Neuronal stem cell (in vitro differentiated cells): ENCODE results near the gene KLK13.

Experiments
- DNase-seq: peaks from one replicate; pipeline ENCODE4 v3.0.0-alpha.2; 2013; ENCODE audit warnings: low spot score
- H2AFZ ChIP-seq: one replicate; pipeline ENCODE4 v1.6.1; 2013; ENCODE audit warnings: mild to moderate bottlenecking, low read length, inconsistent platforms
- H2AK5ac ChIP-seq: 2 replicates; pipeline ENCODE4 v1.6.1; 2013; ENCODE audit warnings: low read depth, mild to moderate bottlenecking, inconsistent platforms, low read length, moderate library complexity, mixed read lengths
- H2BK120ac ChIP-seq: 2 replicates; pipeline ENCODE4 v1.6.1; 2013; ENCODE audit warnings: low read depth, mild to moderate bottlenecking, inconsistent platforms, low read length, moderate library complexity, mixed read lengths
- H2BK12ac ChIP-seq: one replicate; pipeline ENCODE4 v1.6.1; 2013; ENCODE audit warnings: low read length, inconsistent platforms
- H2BK15ac ChIP-seq: 2 replicates; pipeline ENCODE4 v1.6.1; 2013; ENCODE audit warnings: mild to moderate bottlenecking, low read length, inconsistent platforms, mixed read lengths
- H2BK5ac ChIP-seq: one replicate; pipeline ENCODE4 v1.6.1; 2013; ENCODE audit warnings: inconsistent platforms, mild to moderate bottlenecking, low read length, moderate library complexity
- H3K14ac ChIP-seq: one replicate; pipeline ENCODE4 v1.6.1; 2013; ENCODE audit warnings: low read length, inconsistent platforms
- H3K18ac ChIP-seq: 2 replicates; pipeline ENCODE4 v1.6.1; 2013; ENCODE audit warnings: low read length, inconsistent platforms
- H3K23ac ChIP-seq: 2 replicates; pipeline ENCODE4 v1.6.1; 2013; ENCODE audit warnings: low read depth, mild to moderate bottlenecking, mixed read lengths, low read length, inconsistent platforms; ENCODE audit not compliant: poor library complexity
- H3K27ac ChIP-seq: replicated peaks from 3 replicates; pipeline ENCODE4 v1.5.1; 2013; ENCODE audit warnings: low read length, inconsistent platforms
- H3K27me3 ChIP-seq, 3 experiments: 2 replicates each; pipeline ENCODE4 v1.6.1; 2013; ENCODE audit warnings: low read length in 3 of 3, mild to moderate bottlenecking in 2 of 3, inconsistent platforms in 1 of 3, low read depth in 1 of 3, mixed read lengths in 1 of 3, moderate library complexity in 1 of 3; ENCODE audit not compliant: control insufficient read depth in 3 of 3, insufficient read depth in 3 of 3
- H3K36me3 ChIP-seq, 2 donors: replicated peaks in 1 of 2; 2 replicates each; pipeline ENCODE4 v1.6.1; 2013; ENCODE audit warnings: low read length in 2 of 2; ENCODE audit not compliant: control insufficient read depth in 2 of 2, insufficient read depth in 2 of 2
- H3K4ac ChIP-seq: 2 replicates; pipeline ENCODE4 v1.6.1; 2013; ENCODE audit warnings: inconsistent platforms, mild to moderate bottlenecking, low read length, moderate library complexity
- H3K4me1 ChIP-seq, 2 donors: 1 replicate in 1 of 2; 2 replicates in 1 of 2; pipeline ENCODE4 v1.6.1; 2013; ENCODE audit warnings: low read length in 2 of 2, low read depth in 1 of 2; ENCODE audit not compliant: control insufficient read depth in 2 of 2, insufficient read depth in 1 of 2
- H3K4me2 ChIP-seq: one replicate; pipeline ENCODE4 v1.6.1; 2013; ENCODE audit warnings: mild to moderate bottlenecking, low read length, inconsistent platforms; ENCODE audit not compliant: insufficient read depth, poor library complexity, severe bottlenecking
- H3K4me3 ChIP-seq, 2 donors: 2 replicates each; pipeline ENCODE4 v1.5.1; 2013; ENCODE audit warnings: low read length in 2 of 2, mild to moderate bottlenecking in 2 of 2, inconsistent platforms in 1 of 2, moderate library complexity in 1 of 2
- H3K79me1 ChIP-seq: one replicate; pipeline ENCODE4 v1.6.1; 2013; ENCODE audit warnings: low read depth, mild to moderate bottlenecking, inconsistent platforms, low read length, moderate library complexity
- H3K9ac ChIP-seq: one replicate; pipeline ENCODE4 v1.6.1; 2013; ENCODE audit warnings: mild to moderate bottlenecking, low read depth, low read length, inconsistent platforms; ENCODE audit not compliant: poor library complexity
- H3K9me3 ChIP-seq, 2 donors: replicated peaks in 1 of 2; 2 replicates each; pipeline versions ENCODE3 to v1.6.1; 2013; ENCODE audit warnings: low read length in 2 of 2, mild to moderate bottlenecking in 2 of 2, inconsistent platforms in 1 of 2, low read depth in 1 of 2, mixed read lengths in 1 of 2, moderate library complexity in 1 of 2; ENCODE audit not compliant: control insufficient read depth in 2 of 2, insufficient read depth in 1 of 2
- H4K8ac ChIP-seq: one replicate; pipeline ENCODE4 v1.6.1; 2013; ENCODE audit warnings: low read depth, mild to moderate bottlenecking, inconsistent platforms, low read length, moderate library complexity
- H4K91ac ChIP-seq: one replicate; pipeline ENCODE4 v1.6.1; 2013; ENCODE audit warnings: low read length, low read depth, mild to moderate bottlenecking, inconsistent platforms; ENCODE audit not compliant: poor library complexity
- WGBS, 2 donors: extraction: QIAGEN DNeasy Blood & Tissue Kit; methylation state at CpG; one replicate each; pipeline ENCODE4 v1.1.7; 2013; ENCODE audit warnings: missing lambda C conversion rate in 2 of 2, mixed read lengths in 1 of 2; ENCODE audit not compliant: insufficient read length in 2 of 2, insufficient replicate concordance in 1 of 2; ENCODE audit errors: extremely low coverage in 2 of 2; 5-methylcytosine and 5-hydroxymethylcytosine counted together

KLK13 gene

GRCh38 chr19:51040151-51040550 is 24.7 kb downstream of the KLK13 start:
- H2AK5ac ChIP-seq, result no peak overlapping the region
- DNase-seq, result no peak
- H3K9ac ChIP-seq, result no peak overlapping the region
- H4K91ac ChIP-seq, result no peak overlapping the region
- no peak overlapping the region for H3K14ac ChIP-seq
- no peak overlapping the region for H4K8ac ChIP-seq
- no peak overlapping the region for H3K18ac ChIP-seq
- no CpG with 5 or more reads among the region's 6 CpGs for WGBS, 2 donors
- no peaks in the 10 kb centered on the region for H3K79me1 ChIP-seq
- no peak overlapping the region for H2BK15ac ChIP-seq
- H3K4ac ChIP-seq, result no peak overlapping the region
- H2BK5ac ChIP-seq, result no peak overlapping the region
- no peaks in the 10 kb centered on the region for H3K27me3 ChIP-seq
- no peak overlapping the region for H3K4me3 ChIP-seq
- no peak overlapping the region for H2BK120ac ChIP-seq
- H3K4me1 ChIP-seq, result no peaks in the 10 kb centered on the region
- H2BK12ac ChIP-seq, result no peak overlapping the region
- no peak overlapping the region for H2AFZ ChIP-seq
- no peaks in the 10 kb centered on the region for H3K36me3 ChIP-seq
- H3K23ac ChIP-seq, result no peak overlapping the region
- H3K4me2 ChIP-seq, result no peak overlapping the region
- no peak overlapping the region for H3K27ac ChIP-seq
- no peaks in the 10 kb centered on the region for H3K9me3 ChIP-seq

DNA sequence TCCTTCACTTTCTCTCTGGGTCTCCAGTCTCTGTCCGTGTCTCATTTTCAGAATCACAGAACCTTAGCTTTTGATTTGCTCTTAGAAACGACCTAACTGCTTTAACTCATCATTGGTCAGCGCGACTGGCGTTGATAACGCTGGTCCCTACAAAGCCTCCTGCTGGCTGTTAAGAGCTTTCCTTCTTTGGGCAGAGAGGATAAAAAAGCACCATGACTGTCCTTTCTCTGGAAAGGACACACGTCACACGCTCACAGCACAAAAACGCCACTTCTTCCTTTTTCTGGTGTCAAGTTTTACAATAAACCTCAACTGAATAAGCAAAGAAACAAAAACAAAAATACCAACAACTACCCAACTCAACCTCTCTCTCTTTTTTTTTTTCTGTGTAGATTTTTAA is 28.4 kb downstream of the KLK13 start:
- H3K4me3 ChIP-seq, result no peak overlapping the region
- no peak overlapping the region for H3K4ac ChIP-seq
- H3K4me2 ChIP-seq, result no peak overlapping the region
- no peaks in the 10 kb centered on the region for H3K27me3 ChIP-seq
- no peak overlapping the region for H2BK5ac ChIP-seq
- H4K8ac ChIP-seq, result no peak overlapping the region
- H4K91ac ChIP-seq, result no peak overlapping the region
- H2AFZ ChIP-seq, result peak overlapping the region; percentile 29
- no peak overlapping the region for H2BK120ac ChIP-seq
- H3K9ac ChIP-seq, result no peak overlapping the region
- H3K27ac ChIP-seq, result no peak overlapping the region
- H2BK15ac ChIP-seq, result no peak overlapping the region
- H3K79me1 ChIP-seq, result no peaks in the 10 kb centered on the region
- H2AK5ac ChIP-seq, result no peak overlapping the region
- DNase-seq, result no peak
- no peak overlapping the region for H3K23ac ChIP-seq
- no peaks in the 10 kb centered on the region for H3K9me3 ChIP-seq
- no peak overlapping the region for H3K14ac ChIP-seq
- WGBS, 2 donors, result no CpG with 5 or more reads among the region's 9 CpGs
- no peak overlapping the region for H2BK12ac ChIP-seq
- no peaks in the 10 kb centered on the region for H3K36me3 ChIP-seq
- no peak overlapping the region for H3K18ac ChIP-seq
- no peaks in the 10 kb centered on the region for H3K4me1 ChIP-seq

DNA sequence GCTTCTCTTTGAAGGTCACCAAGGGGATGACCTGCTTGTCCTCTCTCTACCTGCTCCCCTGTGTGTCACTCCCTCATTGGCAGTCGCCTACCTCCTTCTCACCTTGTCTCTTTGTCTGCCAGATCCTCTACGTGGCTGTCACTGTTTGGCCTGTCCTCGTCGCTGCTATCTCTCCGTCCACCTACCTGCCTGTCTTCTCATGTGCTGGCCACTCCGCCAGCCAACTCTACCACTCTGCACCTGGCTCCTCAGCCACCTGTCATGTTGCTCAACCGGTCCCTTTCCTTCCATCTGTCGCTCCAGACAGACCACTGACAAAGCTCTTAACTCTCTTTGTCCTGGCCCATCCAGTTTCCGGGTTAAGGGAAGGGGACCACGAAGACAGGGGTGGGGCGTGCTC is 30.2 kb downstream of the KLK13 start, which contains the start of gene KLK12:
KLK12 (minus strand) TSS at position 299 of the 400 bp plus-strand sequence. CDS start 381 bp downstream, outside the sequence.
- H3K4me3 ChIP-seq, result no peak within 1 kb of the TSS
- peak within 1 kb of the TSS; percentile 89 for H2BK12ac ChIP-seq
- H3K4me1 ChIP-seq, result no peaks in the 10 kb centered on the region
- DNase-seq, result no peak
- peak within 1 kb of the TSS; percentile 1 for H3K14ac ChIP-seq
- no peak within 1 kb of the TSS for H2BK5ac ChIP-seq
- H3K27me3 ChIP-seq, result no peaks in the 10 kb centered on the region
- no peak within 1 kb of the TSS for H4K8ac ChIP-seq
- no peak within 1 kb of the TSS for H4K91ac ChIP-seq
- no peak within 1 kb of the TSS for H3K27ac ChIP-seq
- H3K18ac ChIP-seq, result peak within 1 kb of the TSS; percentile 64
- no peak within 1 kb of the TSS for H3K23ac ChIP-seq
- H2BK120ac ChIP-seq, result no peak within 1 kb of the TSS
- H2AK5ac ChIP-seq, result peak within 1 kb of the TSS; percentile 56
- H3K36me3 ChIP-seq, result no peaks in the 10 kb centered on the region
- peak within 1 kb of the TSS; percentile 37 for H3K9ac ChIP-seq
- peaks cover 0 to 2% of the 10 kb centered on the region in 2 donors for H3K9me3 ChIP-seq
- no peak within 1 kb of the TSS for H2AFZ ChIP-seq
- no peak within 1 kb of the TSS for H2BK15ac ChIP-seq
- H3K4ac ChIP-seq, result no peak within 1 kb of the TSS
- H3K4me2 ChIP-seq, result no peak within 1 kb of the TSS
- H3K79me1 ChIP-seq, result no peaks in the 10 kb centered on the region
- WGBS, 2 donors, result no CpG with 5 or more reads among the region's 11 CpGs

GRCh38 chr19:51031880-51032225 is 33.0 kb downstream of the KLK13 start:
- H3K4ac ChIP-seq, result no peak overlapping the region
- no peaks in the 10 kb centered on the region for H3K36me3 ChIP-seq
- H3K14ac ChIP-seq, result peak overlapping the region; percentile 86
- no peak overlapping the region for H2BK15ac ChIP-seq
- peak overlapping the region; percentile 62 for H3K18ac ChIP-seq
- no peak overlapping the region for H2AFZ ChIP-seq
- H3K9me3 ChIP-seq, result peaks cover 0 to 2% of the 10 kb centered on the region in 2 donors
- WGBS, 2 donors, result no CpG with 5 or more reads among the region's 28 CpGs
- H3K23ac ChIP-seq, result peak overlapping the region; percentile 94
- DNase-seq, result no peak
- peaks cover 0 to 2% of the 10 kb centered on the region in 2 donors for H3K4me1 ChIP-seq
- peak overlapping the region; percentile 4 for H3K9ac ChIP-seq
- no peak overlapping the region for H3K27ac ChIP-seq
- no peak overlapping the region for H3K4me2 ChIP-seq
- H2BK12ac ChIP-seq, result peak overlapping the region; percentile 67
- H4K8ac ChIP-seq, result no peak overlapping the region
- H2AK5ac ChIP-seq, result no peak overlapping the region
- H2BK5ac ChIP-seq, result no peak overlapping the region
- no peak overlapping the region for H3K4me3 ChIP-seq
- peaks cover 0 to 11% (median 0%) of the 10 kb centered on the region in 3 experiments for H3K27me3 ChIP-seq
- no peak overlapping the region for H4K91ac ChIP-seq
- no peak overlapping the region for H2BK120ac ChIP-seq
- no peaks in the 10 kb centered on the region for H3K79me1 ChIP-seq
